ENCODE results near the gene TMED9. TPM values are rescaled to one million over a fixed set of nuclear protein-coding genes. Genes with fewer than 3 reads are reported as not detected.

Gene TMED9
- polyA plus RNA-seq, 1 donor: 111 TPM

DNA sequence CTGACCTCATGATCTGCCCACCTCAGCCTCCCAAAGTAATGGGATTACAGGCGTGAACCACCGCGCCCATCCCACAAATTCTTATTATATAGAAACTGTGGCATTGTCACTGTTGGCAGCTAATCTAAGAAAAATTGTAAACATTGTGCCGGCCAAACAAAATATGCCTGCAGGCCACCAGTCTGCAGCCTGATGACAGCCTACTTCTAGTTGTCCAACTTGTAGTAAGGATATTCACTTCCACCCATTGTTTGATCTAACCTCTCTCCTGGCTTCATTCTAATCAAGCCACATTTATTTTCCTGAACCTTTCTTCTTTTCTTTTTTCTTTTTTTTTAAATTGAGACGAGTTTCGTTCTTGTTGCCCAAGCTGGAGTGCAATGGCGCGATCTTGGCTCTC lies 13.7 kb upstream of the TMED9 start:
- DNase-seq (ENCODE audit: low read depth): no peak

- no peak for DNase-seq (ENCODE audit: low read depth)
Observed at GRCh38 chr5:177588413-177588909, 3.5 kb upstream of the TMED9 start.

DNA sequence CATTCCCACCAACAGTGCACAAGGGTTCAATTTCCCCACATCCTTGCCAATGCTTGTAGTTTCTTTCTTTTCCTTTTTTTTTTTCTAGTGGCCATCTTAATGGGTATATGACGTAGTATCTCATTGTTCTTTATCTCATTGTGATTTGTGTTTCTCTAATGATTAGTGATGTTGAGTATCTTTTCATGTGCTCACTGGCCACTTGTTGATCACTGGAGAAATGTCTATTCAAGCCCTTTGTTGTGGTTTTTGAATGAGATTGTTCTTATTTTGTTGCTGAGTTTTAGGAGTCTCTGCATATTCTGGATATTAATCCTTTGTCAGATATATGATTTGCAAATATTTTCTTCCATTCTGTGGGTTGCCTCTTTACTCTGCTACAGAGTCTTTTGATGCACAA lies 1.6 kb upstream of the TMED9 start:
- no peak for DNase-seq (ENCODE audit: low read depth)

- DNase-seq (ENCODE audit: low read depth): no peak
Observed at GRCh38 chr5:177591690-177592009, 353 bp upstream of the TMED9 start.

- no peak for DNase-seq (ENCODE audit: low read depth)
Observed at GRCh38 chr5:177592905-177593304, 902 bp downstream of the TMED9 start.

DNA sequence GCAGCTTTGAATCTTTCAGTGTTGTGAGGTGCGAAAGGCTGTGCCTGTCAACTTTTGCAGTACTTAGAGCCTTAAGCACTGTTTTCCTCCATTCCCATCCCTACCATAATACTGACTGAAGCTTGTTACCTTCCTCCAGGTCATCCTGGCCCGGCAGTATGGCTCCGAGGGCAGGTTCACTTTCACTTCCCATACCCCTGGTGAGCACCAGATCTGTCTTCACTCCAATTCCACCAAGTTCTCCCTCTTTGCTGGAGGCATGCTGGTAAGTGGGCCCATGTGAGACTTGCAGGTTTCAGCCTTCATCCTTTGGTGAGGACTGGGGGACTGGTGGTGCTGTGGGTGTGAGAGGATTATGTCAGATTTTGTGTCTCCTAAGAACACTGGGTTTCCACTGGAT lies 1.5 kb downstream of the TMED9 start:
- DNase-seq (ENCODE audit: low read depth): no peak

- DNase-seq (ENCODE audit: low read depth): no peak
Observed at GRCh38 chr5:177594071-177594470, 2.1 kb downstream of the TMED9 start.

DNA sequence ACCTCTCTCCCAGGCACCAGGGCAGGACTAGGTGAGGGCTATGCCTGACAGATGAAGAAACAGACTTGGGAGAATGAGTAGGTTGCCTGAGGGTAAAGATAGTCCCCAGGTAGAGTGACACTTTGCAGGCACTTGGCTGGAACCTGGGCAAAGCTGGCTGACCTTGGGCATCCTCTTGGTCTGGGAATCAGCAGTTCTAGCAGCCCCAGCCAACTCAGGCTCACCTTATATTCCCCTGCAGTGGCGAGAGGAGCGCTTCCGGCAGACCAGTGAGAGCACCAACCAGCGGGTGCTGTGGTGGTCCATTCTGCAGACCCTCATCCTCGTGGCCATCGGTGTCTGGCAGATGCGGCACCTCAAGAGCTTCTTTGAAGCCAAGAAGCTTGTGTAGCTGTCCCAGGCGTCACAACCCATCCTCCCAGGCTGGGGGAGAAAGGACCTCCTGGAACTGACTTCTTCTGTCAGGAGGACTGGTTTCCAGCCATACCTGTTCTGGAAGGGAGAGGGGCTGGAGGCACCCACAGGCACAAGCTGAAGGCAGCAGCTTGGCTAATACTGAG lies 3.1 kb downstream of the TMED9 start:
- DNase-seq (ENCODE audit: low read depth): no peak

DNA sequence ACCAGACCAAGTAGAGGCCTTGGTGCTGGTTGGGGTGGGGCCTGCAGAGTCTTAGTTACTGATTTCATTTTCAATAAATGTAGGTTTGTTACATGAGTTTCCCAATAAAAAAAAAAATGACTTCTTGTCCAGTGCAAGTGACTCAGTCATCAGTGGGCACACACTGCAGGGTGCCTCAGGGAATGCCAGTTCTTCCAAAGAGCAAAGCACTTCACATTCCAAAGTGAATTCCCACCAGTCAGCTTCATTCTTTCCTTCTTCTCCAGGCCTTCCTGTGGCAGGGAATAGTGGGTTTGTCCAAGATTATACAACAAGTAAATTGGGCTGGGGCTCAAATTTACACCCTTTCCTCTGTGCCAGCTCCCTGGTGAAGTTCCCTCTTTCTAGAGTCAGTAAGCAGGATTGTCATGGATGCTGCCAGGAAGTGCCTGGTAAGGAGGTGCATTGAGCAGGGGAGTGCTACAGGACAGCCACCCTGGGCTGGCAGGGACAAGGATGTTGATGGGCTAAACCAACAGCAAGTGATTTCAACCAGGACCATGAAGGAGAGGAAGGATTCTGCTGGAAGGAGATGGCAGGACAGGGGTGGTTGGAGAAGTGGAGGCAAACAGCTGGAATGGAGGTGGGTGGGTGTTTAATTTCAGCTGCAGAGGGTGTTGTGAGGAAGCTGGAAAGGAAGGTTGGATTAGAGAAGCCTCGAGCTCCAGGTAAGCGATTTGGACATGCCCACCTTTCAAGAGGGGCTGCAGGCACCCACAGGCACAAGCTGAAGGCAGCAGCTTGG lies 4.2 kb downstream of the TMED9 start:
- no peak for DNase-seq (ENCODE audit: low read depth)

DNA sequence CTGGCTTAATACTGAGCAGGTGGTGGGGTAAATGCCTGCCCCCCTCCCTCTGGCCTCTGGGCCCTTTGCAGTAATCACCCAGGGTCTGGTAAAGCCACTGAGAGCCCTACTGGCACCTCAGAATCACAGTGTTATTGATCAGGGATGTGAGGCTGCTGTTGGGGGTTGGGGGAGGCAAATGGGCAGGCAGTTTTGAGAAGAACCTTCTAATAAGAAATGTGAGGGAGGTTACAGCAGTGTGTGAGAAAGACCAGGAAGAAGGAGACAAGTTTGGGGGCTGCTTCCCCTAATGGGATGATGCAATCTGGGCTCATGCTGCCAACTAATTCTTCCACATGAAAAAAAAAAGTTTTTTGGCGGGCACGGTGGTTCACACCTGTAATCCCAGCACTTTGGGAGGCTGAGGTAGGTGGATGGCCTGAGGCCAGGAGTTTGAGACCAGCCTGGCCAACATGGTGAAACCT lies 4.8 kb downstream of the TMED9 start:
- no peak for DNase-seq (ENCODE audit: low read depth)

DNA sequence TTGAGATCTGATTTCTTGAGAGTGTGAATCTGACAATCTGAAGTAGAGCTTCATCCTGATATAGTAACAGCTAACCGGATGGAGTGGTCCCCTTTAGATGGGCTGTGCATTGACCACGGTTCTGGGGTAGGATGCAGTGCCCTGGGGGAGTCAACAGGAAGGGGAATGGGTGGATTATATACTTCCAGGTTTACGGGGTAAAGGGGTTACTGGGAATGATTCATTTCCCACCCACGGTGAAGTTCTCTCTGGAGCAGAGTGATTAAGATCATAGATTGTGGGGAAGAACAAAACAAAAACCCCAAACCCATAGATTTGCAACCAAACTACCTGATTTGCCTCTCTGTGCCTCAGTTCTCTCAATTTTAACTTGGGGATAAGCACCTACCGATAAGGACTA lies 6.5 kb downstream of the TMED9 start:
- no peak for DNase-seq (ENCODE audit: low read depth)

- peak; percentile 35 for DNase-seq (ENCODE audit: low read depth)
Observed at GRCh38 chr5:177599731-177600507, 7.9 kb downstream of the TMED9 start, which contains the start of gene B4GALT7. B4GALT7 (plus strand) TSS chr5:177600132; CDS start chr5:177600211, 79 bp downstream.

DNA sequence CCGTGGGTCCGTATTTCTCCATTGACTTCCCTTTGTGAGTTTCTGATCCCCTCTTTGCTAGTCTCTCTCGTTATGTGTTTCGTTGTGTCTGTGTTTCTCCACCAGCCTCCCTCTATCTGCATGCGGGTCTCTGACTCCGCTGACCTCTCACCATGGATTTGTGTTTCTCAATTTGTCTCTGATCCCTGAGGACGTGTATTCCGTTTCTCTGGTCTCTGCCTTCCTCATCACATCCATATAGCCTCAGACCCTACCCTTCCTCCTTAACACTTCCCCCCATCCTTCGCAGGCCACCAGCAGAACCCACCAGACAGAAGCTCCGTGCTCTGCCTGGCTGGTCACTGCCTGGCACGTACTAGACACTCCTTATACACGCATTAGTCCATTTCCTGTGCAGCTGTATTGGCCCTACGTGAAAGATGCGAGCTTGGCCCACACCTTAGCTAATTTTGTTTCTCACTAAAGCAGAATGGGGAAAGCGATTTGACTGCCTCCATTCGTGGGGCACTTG lies 8.6 kb downstream of the TMED9 start:
- no peak for DNase-seq (ENCODE audit: low read depth)

DNA sequence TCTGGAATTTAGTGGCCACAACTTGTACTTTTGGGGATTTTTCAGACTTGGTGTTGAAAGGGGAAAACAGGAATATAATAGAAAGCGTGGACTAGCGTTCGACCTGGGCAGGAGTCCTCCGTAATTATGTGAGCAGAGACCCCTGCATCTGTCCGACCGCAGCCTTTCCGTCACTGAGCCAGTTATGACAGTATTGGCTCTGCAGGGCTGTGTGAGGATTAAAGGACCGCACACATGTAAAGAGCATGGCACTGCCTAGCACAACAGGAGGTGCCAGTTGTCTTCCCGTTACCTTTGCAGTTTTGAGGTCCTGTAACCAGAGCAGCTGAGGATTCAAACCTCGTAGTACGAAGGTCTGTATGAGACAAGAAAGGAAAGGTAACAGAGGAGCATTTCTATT lies 9.1 kb downstream of the TMED9 start:
- no peak for DNase-seq (ENCODE audit: low read depth)

DNA sequence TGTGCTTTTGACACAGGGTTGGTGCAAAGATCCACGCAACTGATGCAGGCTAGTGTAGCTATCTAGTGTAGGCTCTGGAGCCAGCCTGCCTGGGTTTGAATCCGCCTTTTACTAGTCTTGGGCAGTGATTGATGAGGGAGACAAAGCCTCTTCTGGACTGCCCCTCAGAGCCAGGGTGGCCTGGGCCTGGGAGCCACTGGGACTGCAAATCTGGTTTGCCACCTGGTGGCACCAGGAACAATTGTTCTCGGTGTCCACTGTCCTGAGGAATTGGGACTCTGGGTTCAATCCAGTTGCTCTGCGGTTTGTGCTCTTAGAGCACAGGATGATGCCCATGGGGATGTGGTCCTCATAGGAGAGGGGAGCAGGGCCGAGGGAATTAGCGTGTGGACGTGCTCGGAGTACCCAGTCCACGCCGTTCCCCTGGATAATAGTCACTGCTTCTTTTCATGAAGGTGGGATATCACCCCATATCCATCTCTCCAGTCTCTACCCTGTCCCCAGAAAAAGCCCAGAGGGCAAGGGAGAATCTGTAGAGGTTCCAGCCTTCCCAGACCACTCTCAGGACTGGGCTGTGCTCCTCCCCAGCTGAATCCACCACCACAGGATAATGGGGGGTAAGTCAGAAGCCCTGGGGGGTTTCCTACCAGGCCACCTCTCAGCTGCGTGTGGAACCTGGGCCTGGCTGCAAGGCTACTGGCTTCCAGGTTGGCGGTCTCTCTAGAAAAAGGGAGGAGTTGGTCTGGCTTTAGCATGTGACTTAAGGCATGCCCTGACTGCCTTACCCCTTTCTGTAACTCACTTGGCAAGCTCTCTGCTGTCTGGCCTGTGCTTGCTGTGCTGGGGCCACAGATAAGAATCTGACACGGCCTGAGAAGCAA lies 9.8 kb downstream of the TMED9 start:
- DNase-seq (ENCODE audit: low read depth): no peak

DNA sequence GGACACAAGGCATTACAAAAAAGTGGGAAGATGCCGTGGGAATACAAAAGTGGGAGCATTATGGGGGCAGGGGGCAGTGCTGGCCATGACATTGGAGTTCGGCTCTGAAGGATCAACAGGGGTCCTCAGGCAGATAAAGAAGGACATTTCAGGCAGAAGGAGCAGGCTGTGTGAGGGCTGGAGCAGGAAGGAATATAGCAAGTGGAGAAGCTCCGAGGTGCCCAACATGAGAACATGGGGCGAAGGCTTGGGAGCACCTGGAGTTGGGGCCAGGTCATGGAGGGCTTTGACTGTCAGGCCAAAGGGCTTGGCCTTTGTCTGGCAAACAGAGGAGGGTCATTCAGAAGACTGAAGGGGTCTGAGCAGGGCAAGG lies 10.4 kb downstream of the TMED9 start:
- no peak for DNase-seq (ENCODE audit: low read depth)

GRCh38 chr5:177603631-177604030 lies 11.6 kb downstream of the TMED9 start:
- no peak for DNase-seq (ENCODE audit: low read depth)

GRCh38 chr5:177604116-177604521 lies 12.1 kb downstream of the TMED9 start:
- no peak for DNase-seq (ENCODE audit: low read depth)

DNA sequence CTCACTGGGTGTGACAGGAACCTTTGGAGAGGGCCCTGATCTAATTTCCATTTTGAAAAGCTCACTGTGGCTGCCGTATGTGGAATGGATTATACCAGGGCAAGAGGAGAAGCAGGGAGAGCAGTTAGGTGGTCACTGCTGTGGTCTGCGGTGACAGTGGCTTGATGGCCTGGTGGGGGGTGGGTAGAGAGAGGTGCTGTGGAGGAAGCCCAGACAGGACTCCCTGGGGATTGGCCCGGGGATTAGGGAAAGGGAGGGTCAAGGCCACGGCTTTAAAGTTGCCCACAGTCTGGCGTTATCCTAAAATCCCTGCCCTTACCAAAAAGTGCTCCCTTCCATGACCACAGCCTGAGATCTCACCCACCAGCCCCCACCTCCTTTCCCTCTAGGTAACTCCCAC lies 12.7 kb downstream of the TMED9 start:
- DNase-seq (ENCODE audit: low read depth): no peak

- DNase-seq (ENCODE audit: low read depth): no peak
Observed at GRCh38 chr5:177605078-177605477, 13.1 kb downstream of the TMED9 start.

DNA sequence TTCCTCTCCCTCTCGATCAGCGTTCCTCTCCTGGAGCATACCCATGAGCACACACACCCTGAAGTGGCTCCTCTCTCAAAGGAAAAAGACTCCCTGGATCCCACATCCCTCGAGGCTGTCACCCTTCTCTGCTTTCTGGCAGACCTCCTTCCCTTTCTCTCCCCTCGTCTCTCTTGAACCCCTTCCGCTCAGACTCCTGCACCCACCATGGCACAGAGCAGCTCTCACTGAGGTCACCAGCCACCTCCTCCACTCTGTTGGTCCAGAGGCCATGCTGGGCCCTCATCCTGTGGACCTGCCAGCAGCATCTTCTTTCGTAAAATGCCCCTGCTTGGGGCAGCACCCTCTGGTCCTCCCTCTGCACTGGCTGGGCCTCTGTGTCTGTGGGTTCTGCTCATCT lies 13.7 kb downstream of the TMED9 start:
- DNase-seq (ENCODE audit: low read depth): no peak
